ENCODE measurements around the gene SPIRE2.

The SPIRE2 gene

DNA sequence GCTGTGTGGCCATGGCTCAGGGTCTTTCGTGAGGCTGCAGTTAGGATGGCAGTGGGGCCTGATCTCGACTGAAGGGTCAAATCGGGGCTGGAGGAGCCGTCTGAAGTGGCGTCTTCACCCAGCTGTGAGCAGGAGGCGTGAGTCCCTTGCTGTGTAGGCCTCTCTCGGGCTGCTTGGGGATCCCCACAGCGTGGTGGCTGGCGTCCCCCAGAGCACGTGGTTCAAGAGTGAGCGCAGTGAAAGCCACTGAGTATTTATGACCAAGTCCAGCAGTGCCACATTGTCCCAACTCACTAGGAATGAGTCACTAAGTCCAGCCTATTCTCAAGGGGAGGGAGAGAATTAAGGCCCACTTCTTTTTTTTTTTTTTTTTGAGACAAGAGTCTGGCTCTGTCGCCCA is 33.4 kb downstream of the SPIRE2 start:
- DNase-seq (ENCODE audit: low spot score): peak; percentile 65
- in situ Hi-C loops (cut with MboI; ENCODE audit: low sequenced_read_pairs, unreplicated experiment): no loop called here
- TF ChIP-seq, protein P1, sequence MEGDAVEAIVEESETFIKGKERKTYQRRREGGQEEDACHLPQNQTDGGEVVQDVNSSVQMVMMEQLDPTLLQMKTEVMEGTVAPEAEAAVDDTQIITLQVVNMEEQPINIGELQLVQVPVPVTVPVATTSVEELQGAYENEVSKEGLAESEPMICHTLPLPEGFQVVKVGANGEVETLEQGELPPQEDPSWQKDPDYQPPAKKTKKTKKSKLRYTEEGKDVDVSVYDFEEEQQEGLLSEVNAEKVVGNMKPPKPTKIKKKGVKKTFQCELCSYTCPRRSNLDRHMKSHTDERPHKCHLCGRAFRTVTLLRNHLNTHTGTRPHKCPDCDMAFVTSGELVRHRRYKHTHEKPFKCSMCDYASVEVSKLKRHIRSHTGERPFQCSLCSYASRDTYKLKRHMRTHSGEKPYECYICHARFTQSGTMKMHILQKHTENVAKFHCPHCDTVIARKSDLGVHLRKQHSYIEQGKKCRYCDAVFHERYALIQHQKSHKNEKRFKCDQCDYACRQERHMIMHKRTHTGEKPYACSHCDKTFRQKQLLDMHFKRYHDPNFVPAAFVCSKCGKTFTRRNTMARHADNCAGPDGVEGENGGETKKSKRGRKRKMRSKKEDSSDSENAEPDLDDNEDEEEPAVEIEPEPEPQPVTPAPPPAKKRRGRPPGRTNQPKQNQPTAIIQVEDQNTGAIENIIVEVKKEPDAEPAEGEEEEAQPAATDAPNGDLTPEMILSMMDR (IDR thresholded peaks at IDR 0.05; ENCODE audit: borderline replicate concordance, control extremely low read depth, extremely low read depth, insufficient read depth, missing control alignments): no peak

DNA sequence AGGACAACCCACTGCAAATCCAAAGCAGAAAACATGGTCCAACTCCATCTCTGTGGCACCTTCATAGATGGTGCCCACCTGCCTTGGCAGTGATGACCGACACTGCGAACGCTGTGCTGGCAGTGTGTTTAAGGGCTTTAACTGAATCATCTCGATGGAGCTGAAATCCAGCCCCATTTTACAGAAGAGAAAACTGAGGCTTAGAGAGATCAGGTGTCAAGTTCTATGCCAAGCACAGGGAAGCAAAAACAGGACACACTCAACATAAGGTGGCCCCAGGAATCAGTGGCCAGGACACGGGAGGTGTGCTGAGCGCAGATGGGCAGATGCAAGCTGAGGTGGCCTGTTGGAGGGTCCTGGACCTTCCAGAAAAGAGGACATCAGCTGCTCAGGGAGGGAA is 34.5 kb downstream of the SPIRE2 start:
- DNase-seq (ENCODE audit: low spot score): no peak
- TF ChIP-seq, protein P1 (IDR thresholded peaks at IDR 0.05; ENCODE audit: borderline replicate concordance, control extremely low read depth, extremely low read depth, insufficient read depth, missing control alignments): no peak
- in situ Hi-C loops (cut with MboI; ENCODE audit: low sequenced_read_pairs, unreplicated experiment): no loop called here

DNA sequence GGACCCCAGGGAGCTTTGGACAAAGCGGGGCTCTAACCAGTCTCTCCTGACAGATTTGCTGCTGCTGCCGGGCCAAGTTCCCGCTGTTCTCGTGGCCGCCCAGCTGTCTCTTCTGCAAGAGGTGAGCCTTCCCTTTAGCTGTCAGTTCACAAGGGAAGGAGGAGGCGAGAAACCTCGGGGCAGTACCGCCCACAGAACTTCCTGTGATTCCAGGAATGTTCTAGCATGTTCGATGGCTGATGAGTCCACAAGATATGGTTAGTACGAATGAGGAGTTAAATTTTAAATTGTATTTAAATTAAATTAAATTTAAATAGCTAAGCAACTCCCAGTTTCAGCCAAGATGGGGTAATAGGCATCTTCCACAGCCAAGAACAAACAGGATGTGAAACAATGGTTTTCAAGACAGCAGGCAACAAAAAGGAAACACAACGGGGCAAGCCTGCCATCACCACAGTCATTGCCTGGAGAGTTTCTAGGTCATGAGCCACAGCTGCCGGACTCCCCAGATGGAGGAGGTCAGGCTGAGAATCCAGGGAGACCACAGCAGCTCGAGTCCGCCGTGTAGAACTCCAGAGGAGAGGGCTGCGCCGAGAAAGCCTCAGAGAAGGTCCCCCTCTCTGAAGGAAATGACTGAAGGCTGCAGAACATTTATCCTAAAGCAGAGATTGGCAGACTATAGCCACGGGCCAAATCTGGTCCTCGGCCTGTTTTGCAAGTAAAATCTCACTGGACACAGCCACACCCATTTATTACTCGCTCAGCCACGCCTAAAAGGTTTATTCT is 35.7 kb downstream of the SPIRE2 start:
- DNase-seq (ENCODE audit: low spot score): peak; percentile 73
- in situ Hi-C loops (cut with MboI; ENCODE audit: low sequenced_read_pairs, unreplicated experiment): no loop called here
- TF ChIP-seq, protein P1 (IDR thresholded peaks at IDR 0.05; ENCODE audit: borderline replicate concordance, control extremely low read depth, extremely low read depth, insufficient read depth, missing control alignments): no peak

DNA sequence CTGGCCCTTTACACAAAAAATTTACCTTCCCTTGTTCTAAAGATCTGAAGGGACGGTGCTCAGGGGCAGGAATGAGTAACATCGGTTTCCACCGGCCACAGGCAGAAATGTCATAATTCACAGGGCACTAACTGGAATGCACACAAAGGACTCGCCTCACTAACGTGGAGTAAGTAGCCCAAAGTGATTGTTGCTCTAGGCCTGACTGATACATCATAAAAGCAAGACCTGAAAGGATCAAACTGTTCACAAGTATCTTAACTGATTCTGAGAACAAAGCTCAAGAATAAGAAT is 36.2 kb downstream of the SPIRE2 start:
- TF ChIP-seq, protein P1 (IDR thresholded peaks at IDR 0.05; ENCODE audit: borderline replicate concordance, control extremely low read depth, extremely low read depth, insufficient read depth, missing control alignments): no peak
- DNase-seq (ENCODE audit: low spot score): no peak
- in situ Hi-C loops (cut with MboI; ENCODE audit: low sequenced_read_pairs, unreplicated experiment): no loop called here

DNA sequence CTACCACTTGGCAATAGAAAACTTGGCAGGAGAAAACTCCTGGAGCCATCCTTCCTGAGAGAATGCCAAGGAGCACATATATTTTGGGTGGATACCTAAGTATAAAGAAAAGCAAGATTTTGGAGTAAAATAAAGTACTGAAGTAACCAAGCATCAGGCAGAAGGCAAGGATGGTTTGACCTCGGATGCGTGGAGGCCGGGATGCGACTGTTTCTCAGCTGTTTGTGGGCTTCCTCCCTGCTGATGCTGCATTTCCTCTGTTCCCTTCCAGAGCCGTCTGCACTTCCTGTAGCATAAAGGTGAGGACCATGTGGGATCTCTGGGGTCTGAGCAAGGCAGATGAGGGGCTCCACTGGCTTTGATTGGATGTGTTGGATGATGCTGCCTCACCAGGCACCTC is 39.6 kb downstream of the SPIRE2 start:
- in situ Hi-C loops (cut with MboI; ENCODE audit: low sequenced_read_pairs, unreplicated experiment): no loop called here
- TF ChIP-seq, protein P1 (IDR thresholded peaks at IDR 0.05; ENCODE audit: borderline replicate concordance, control extremely low read depth, extremely low read depth, insufficient read depth, missing control alignments): no peak
- DNase-seq (ENCODE audit: low spot score): no peak

DNA sequence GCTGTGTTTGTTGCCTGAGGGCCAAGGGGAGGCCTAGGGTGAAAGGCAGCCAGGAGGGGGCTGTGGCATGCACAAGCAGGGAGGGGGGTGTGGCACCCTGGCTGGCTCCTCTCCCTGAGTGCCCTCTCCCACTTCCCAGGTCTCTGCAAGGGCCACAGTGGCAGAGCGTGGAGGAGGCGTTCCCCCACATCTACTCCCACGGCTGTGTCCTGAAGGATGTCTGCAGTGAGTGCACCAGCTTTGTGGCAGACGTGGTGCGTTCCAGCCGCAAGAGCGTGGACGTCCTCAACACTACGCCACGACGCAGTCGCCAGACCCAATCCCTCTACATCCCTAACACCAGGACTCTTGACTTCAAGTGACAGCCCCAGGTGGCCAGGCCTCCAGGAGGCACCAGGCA is 41.6 kb downstream of the SPIRE2 start:
- DNase-seq (ENCODE audit: low spot score): no peak
- in situ Hi-C loops (cut with MboI; ENCODE audit: low sequenced_read_pairs, unreplicated experiment): no loop called here
- TF ChIP-seq, protein P1 (IDR thresholded peaks at IDR 0.05; ENCODE audit: borderline replicate concordance, control extremely low read depth, extremely low read depth, insufficient read depth, missing control alignments): no peak

All from GM13976 (cell line).